ENCODE measurements around the gene DENND5A. TPM values are rescaled to one million over a fixed set of nuclear protein-coding genes. Genes with fewer than 3 reads are reported as not detected.

Gene DENND5A
- total and polyA plus RNA-seq, 2 experiments from 2014 or later, result 99.5 to 196 TPM

- no peak overlapping the region for H3K4me3 ChIP-seq
- DNase-seq (ENCODE audit: low read depth in 1 of 2, low spot score in 1 of 2), result no peak
- no peak overlapping the region for H3K27ac ChIP-seq
- no peaks in the 10 kb centered on the region for H3K4me1 ChIP-seq (ENCODE audit: low read depth)
- no peaks in the 10 kb centered on the region for H3K36me3 ChIP-seq
- no peak for TF ChIP-seq CTCF (IDR thresholded peaks at IDR 0.05; ENCODE audit: low read depth, low read length)
- H3K27me3 ChIP-seq, result peaks cover 70% of the 10 kb centered on the region
- H3K9me3 ChIP-seq (ENCODE audit: low read depth), result no peaks in the 10 kb centered on the region
These were observed 175.5 kb downstream of the DENND5A start for GRCh38 chr11:9089636-9090035.

DNA sequence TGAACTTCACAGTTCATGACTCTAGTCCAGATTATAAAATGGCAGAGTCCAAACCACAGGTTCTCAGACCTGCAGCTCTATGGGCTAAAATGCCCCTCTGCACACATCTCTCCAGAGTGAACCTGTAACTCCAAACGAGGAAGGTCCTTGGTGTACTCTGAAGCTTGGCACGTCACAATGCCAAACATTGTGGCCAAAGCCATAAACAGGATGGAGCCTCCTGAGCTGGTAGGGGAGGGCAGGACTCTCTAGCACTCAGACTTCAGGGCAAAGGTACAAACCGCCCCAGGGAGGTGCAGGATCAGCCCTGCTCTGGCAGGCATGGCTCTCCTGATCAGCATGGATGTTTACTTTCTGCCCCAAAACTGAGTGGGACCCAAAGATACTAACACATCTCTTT is 176.1 kb downstream of the DENND5A start:
- H3K9me3 ChIP-seq (ENCODE audit: low read depth), result no peaks in the 10 kb centered on the region
- no peak for DNase-seq (ENCODE audit: low read depth in 1 of 2, low spot score in 1 of 2)
- H3K27me3 ChIP-seq, result peaks cover 70% of the 10 kb centered on the region
- no peak overlapping the region for H3K27ac ChIP-seq
- TF ChIP-seq CTCF (IDR thresholded peaks at IDR 0.05; ENCODE audit: low read depth, low read length), result no peak
- no peaks in the 10 kb centered on the region for H3K36me3 ChIP-seq
- no peaks in the 10 kb centered on the region for H3K4me1 ChIP-seq (ENCODE audit: low read depth)
- H3K4me3 ChIP-seq, result no peak overlapping the region

Other genes with a start within 250 kb of the DENND5A start
- gene SCUBE2, start 173.8 kb downstream of the DENND5A start, total RNA-seq, result 0.18 and 0.21 TPM in 2 replicates
- gene SCUBE2, start 173.8 kb downstream of the DENND5A start, polyA plus RNA-seq, result 1.4 TPM in 1 of 2 replicates, not detected in the other
- 77.0 and 95.7 TPM in 2 replicates for gene TMEM41B, start 49.2 kb upstream of the DENND5A start, total RNA-seq
- gene TMEM41B, start 49.2 kb upstream of the DENND5A start, polyA plus RNA-seq, result 62.2 and 63.3 TPM in 2 replicates
- gene IPO7, start 119.3 kb upstream of the DENND5A start, total RNA-seq, result 88.3 and 103 TPM in 2 replicates
- 10.1 and 11.2 TPM in 2 replicates for gene IPO7, start 119.3 kb upstream of the DENND5A start, polyA plus RNA-seq
- gene ZNF143, start 195.7 kb upstream of the DENND5A start, total RNA-seq, result 18.4 and 73.7 TPM in 2 replicates
- gene ZNF143, start 195.7 kb upstream of the DENND5A start, polyA plus RNA-seq, result 28.2 and 28.7 TPM in 2 replicates

Measured in cardiac muscle cell (in vitro differentiated cells and primary cell).